Posterior cingulate gyrus (tissue), 11 donors: ENCODE data around the gene TMED10.
"Not testable (repeated sequence)": the region's sequence is repeated elsewhere in the genome, so short reads cannot be mapped to it uniquely, and the experiment has no call there.

ENCODE experiments used
- DNase-seq, 10 donors: peaks; one replicate each; pipeline versions ENCODE4 v3.0.0 to v3.0.0-alpha.2; 2020 to 2021; ENCODE audit warnings: mixed read lengths in 3 of 10
- intact Hi-C: fragments of 100-400 bp; cut with DNase I; formaldehyde crosslinking; loops from one replicate; pipeline ENCODE4 v1.15.1; 2023

TMED10 gene

DNA sequence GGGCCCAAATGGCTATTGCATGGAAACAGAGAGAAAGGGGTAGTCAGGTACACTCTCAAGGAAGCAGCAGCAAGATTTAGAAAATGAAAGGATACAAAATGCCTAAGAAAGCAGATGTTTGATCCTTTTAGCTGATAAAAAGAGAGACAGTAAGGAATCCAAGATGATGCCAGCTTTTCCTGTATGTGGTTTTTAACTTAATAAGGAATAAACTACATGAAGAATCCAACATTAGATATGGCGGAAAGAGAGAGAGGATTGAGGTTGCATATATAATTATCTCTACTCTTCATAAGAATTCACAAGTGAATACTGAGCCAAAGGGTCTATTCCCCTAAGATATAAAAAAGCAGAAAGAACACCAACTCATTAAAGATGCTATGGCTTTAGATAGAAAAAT lies 11.6 kb downstream of the TMED10 start:
- intact Hi-C loops = no loop called here
- DNase-seq = no peak

DNA sequence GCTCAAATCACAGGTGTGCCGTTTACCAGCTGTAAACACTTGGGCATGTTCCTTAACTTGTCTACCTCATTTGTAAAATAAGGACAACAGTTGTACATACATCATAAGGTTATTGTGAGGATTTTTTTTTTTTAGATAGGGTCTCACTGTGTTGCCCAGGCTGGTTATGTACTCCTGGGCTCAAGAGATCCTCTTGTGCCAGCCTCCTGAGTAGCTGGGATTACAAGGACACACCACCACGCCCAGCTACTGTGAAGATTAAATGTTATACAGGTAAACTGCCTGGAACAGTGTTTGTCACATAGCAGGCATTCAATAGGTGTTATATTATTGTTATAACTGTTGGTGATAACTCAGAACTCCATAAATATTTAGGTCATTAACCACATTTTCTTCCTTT lies 12.7 kb downstream of the TMED10 start:
- no peak for DNase-seq
- intact Hi-C loops = no loop called here

DNA sequence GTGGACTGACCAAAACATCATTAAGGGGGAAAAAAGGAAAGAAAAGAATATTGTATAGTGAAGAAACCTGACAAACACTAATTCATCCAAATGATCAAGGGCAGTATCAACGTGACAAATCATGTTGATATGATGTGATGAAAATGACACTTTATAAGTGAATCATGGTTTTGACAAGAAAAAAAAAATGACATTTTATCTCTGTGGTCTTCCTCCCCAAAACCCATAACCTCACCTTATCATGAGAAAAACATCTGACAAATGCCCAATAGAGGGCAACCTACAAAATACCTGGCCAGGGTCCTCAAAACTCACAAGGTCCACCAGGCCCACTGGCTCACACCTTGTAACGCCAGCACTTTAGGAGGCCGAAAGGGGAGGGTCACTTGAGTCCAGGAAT lies 13.8 kb downstream of the TMED10 start:
- intact Hi-C loops = no loop called here

DNA sequence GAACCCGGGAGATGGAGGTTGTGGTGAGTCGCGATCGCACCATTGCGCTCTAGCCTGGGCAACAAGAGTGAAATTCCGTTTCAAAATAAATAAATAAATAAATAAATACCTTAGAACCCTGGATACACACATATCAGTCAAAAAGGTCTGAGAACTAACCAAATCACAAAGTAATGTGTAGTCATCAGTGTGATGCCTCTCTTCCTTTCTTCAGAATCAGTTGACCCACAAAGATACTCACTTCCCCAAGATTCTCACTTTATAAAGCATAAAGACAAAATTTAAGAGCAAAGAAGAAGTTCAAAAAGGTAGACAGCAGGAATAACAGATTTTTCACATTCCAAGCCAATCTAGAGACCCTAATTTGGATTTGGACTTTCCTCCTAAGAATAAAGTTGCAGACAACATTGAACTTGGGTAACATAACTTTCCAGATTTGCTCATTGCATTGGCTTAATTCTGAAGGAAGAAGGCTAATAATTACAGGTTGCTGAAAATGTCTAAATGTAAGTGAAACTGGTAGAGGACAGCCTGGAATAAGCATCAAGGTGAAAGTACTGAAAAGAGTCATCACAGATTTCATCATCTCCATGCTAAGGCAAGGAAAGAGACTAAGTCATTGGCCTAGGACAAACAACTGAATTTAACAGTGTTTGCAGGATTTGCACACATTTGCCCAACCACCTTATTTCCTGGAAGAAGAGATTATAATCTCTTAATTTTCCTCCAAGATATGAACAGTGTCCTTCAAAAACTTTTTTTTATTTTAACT lies 17.4 kb downstream of the TMED10 start:
- no peak for DNase-seq
- intact Hi-C loops = no loop called here

More for the DNA sequence above, 13.8 kb downstream of the TMED10 start:
- DNase-seq = no peak

DNA sequence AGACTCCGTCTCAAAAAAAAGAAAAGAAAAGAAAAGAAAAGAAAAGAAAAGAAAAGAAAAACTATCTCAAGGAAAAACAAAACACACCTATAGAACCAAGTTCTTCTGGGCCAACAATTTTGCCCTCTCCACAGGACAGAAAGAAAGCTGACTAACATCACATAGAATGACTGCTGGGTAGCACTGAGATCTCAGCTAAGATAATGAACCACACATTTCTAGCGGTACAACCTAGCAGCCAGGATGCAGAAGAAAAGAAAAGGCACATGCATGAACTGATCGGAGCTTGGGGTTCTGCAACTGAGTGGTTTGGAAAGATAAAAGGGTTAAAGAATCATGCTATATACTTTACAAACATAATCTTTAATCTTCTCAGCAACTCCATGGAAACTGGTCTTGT lies 19.5 kb downstream of the TMED10 start:
- intact Hi-C loops = no loop called here
- no peak for DNase-seq

DNA sequence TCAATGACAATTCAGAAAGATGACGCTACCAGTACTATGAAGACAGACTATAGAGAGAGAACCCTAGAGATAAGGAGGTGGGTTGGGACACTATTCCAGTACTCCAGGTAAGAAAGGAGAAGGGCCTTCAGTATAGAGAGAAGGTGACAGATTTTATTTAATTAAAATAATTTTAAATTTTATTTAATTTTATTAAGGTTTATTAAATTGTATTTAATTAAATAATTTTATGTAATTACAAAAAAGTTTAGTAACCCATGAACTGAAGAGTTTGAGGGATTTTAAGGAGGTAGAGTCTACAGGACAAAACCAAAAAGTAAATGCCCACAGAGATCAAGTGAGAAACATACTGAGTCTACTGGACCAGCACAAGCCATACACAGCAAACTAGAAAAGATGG lies 20.3 kb downstream of the TMED10 start:
- intact Hi-C loops = no loop called here
- no peak for DNase-seq

DNA sequence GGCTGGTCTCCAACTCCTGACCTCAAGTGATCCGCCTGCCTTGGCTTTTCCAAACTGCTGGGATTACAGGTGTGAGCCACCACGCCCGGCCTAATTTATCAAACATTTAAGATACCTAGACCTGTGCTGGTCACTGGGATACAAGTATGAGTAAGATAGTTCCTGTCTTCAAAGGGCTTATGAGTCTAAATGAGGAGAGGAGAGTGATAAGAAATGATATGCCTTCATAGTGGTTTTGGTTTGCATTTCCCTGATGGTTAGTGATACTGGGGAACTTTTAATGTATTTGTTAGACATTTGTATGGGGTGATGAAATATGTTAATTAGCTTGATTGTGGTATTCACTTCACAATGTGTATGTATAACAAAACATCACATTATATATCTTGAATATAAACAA lies 21.2 kb downstream of the TMED10 start:
- DNase-seq = no peak
- intact Hi-C loops = no loop called here

DNA sequence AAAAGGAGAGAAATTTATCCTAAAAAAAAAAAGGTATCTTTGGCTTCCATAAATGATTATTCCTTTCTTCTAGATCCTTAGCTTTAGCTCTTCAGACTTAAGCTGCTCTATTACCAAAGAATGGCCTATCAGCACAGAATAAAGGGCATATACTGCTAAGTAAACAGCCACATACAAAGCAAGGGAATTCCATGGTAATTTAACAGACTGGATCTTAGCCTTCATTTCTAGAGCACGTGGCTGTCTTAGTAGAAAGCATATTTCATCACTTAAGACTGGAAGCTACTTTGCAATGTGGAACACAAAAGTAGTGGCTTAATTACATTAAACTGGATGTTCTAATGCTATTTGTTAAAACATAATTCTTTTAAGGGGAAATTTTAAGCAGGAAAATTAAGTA lies 23.1 kb downstream of the TMED10 start:
- DNase-seq = no peak
- intact Hi-C loops = no loop called here

DNA sequence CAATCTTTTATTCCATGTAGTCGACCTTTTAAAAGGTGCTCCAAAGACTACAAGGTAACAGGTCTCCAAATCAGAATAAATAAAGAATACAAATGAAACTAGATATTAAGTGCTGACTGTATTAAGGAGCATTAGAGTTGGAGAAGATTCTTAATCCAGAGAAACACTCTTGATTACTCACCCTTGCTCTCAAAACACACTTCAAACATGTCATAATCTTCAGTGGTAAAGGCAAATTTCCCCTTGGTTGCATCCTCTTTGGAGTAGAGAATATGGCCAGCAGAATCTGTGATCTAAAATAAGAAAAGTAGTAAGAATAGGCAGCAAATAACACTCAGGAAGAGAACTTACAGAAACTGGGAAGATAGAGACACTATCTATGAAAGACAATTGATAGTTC lies 24.6 kb downstream of the TMED10 start:
- no peak for DNase-seq
- intact Hi-C loops = no loop called here

DNA sequence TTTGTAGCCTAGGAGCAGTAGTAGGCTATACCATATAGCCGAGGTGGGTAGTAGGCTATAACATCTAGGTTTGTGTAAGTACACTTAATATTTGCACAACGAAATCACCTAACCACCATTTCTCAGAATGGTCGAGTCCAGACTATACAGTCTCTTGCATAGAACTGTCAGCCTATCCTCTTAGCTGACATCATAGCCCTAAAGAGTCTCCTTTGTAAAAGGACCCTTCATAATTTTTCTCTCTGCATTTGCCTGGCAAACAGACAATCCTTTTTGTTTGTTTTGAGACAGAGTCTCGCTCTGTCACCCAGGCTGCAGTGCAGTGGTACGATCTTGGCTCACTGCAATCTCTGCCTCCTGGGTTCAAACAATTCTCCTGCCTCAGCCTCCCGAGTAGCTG lies 25.8 kb downstream of the TMED10 start:
- DNase-seq = peak in 1 of 10 donors; percentile 81
- intact Hi-C loops = not testable (repeated sequence)

DNA sequence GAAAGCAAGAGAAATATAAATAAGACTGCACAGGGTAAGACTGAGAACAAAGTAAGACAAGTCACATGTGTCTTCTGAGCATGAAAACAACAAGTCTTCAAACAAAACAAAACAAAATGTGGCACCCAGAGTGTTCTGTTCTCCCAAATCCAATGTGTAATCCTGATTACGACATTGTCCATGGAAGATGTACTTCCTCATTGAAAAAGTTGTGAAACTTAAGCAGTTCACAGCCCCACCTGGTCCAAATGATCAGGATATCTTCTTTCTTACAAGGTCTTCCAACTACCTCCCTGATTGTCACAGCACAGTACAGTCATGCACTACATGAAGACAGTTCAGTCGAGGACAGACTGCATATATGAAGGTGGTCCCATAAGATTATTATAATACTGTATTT lies 26.3 kb downstream of the TMED10 start:
- intact Hi-C loops = no loop called here
- no peak for DNase-seq

DNA sequence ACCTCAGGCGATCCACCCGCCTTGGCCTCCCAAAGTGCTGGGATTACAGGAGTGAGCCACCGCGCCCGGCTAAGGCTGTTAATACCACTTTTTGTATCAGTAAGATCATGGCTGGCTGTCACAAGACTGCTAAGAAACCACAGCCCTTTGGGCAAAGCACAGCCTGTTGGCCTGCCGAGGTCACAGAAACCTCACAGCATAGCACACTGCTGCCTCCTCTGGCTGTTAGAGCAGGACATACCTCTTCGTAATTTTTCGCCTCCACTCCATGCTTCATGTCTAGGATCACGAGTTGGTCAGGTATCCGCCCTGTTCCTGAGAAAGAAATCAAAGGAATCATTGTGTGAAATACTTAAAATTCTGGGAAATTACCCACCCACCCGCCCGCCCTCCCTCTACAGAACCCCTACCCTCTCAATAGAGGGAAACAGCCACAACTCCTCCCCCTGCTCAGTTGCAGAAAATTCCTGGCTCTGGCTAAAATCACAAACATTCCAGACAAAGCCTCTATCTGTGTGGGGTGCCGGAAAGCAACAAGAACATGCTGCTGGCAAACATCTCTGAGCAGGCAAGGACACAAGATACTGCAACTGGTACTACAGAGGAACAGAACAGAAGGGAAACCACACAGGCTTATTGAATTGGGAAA lies 28.9 kb downstream of the TMED10 start:
- DNase-seq = peak; percentile 52 to 95 (median 73)
- intact Hi-C loops = no loop called here

DNA sequence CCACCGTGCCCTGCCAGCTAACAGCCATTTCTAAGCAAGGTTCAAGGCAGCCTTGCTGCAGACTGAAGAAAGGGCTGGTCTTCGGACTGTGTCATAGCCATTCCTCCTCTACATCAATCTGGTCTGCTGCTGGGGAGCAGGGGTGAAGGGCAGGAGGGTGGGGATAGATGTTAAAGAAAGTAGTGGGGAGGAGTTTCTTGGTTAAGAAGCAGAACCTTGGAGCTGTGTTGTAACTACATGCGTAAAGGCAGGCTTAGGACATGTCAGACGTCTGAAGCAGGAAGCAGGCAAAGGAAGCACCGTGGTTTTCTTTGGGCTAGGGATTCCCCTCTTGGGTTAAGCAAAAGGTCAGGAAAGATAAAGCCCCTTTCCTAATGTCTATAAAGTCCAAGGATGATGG lies 31.5 kb downstream of the TMED10 start:
- intact Hi-C loops = no loop called here
- DNase-seq = no peak

DNA sequence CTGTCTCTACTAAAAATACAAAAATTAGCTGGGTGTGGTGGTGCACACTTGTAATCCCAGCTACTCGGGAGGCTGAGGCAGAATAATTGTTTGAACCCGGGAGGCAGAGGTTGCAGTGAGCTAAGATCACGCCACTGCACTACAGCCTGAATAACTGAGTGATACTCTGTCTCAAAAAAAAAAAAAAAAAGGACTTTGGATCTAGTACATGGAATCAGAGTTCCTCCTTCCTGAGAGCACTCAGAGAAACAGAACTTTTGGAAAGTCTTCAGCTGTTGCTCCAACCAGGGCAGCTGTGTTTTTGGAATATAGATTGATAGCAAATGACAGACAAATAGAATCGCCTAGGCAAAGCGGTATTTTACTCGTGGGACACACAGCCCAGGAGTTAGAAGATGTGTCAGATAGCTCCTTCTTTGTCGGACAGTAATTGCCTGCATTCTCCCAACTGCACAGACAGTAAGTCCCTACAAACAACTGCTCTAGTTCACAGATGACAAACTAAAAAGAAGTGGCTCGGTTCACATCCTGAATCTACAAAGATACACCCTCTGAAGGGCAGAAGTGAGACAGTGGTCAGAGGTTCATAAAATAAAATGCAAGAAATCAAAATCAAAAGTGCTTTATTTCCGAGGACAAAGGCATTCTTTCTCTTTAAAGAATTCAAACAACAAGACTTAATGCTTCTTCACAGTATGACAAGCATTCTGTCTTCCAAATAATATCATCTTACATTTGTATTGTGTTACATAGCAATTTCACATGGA lies 32.5 kb downstream of the TMED10 start:
- intact Hi-C loops = no loop called here

DNA sequence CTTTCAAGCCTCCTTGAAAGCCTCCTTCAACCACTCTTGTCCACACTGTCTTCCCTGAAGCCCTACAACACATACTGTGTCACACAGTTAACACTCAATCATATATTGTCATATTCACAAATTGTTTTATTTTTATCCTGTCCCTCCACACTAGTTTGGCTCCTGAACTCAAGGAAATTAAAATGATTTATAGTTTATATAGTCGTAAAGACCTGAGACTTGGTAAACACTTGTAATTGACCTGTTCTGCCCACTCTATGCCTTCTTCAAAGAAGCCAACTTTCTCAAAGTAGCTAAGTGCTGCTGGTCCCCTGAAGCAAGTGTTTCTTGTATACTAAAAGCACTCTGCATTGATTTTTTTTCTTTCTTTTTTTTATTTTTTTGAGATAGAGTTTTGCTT lies 33.9 kb downstream of the TMED10 start:
- intact Hi-C loops = no loop called here

More for the DNA sequence above, 32.5 kb downstream of the TMED10 start:
- no peak for DNase-seq

DNA sequence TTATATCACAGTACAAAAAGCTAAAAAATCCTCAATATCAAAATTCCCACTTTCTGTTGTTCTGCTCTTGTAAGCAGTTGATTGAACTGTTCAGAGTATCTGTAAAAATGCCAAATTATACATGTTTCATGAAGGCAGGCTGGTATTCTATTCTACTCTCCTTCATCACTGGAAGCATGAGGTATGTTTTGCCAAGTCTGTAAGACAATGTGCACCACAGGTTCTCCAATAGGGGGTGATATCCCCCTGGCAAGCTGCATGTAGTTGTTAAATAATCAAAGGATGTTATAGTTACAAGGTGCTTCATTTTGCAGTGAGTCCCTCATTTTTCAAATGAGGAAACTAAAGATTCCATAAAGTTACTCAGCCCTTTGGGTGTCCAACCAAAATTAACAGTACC lies 34.4 kb downstream of the TMED10 start:
- intact Hi-C loops = no loop called here
- DNase-seq = no peak

More for the DNA sequence above, 33.9 kb downstream of the TMED10 start:
- DNase-seq = no peak

DNA sequence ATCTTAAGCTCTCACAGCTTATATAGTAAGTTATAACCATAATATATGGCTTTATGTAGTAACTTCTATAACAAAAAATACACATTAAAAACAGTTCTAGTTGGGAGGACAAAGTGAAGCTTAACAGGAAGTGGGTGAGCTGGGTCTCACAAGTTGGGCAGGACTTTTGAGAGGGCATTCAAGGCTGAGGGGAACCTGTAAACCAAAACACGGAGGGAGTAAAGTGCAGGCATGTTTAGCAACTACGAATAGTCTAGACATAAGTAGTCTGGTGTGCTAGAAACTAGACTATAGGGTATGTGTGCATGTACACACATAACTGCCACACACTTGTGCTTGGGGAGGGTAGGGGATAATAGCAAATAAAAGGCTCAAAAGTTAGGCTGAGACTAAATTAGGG lies 35.4 kb downstream of the TMED10 start:
- intact Hi-C loops = no loop called here
- no peak for DNase-seq

DNA sequence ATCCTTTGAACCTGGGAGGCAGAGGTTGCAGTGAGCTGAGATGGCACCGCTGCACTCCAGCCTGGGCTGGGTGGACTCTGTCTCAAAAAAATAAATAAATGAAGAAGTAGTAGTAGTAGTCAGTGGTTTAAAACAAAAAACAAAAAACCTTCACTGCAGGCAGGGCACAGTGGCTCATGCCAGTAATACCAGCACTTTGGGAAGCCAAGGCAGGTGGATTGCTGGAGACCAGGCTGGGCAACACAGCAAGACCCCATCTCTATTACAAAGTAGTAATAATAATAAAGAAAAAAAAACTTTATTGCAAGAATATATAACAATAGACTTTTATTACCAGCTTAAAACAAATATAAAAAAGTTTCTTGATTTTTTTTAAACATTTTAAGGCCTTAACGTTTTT lies 35.8 kb downstream of the TMED10 start:
- DNase-seq = no peak
- intact Hi-C loops = no loop called here

DNA sequence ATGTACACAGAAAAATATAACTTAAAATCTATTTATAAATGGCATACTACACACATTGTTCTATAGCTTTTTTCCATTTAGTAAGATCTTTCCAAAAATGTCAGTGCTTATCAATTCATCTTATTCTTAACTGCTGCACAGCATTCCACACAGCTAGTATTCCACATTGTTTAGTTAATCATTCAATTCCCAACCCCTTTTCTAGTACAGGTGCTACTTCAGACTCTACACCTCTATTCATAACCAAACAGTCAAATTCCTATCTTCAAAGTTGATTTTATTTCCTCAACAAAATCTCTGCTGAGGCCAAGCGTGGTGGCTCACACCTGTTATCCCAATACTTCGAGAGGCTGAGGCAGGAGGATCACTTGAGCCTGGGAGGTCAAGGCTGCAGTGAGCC lies 37.2 kb downstream of the TMED10 start:
- intact Hi-C loops = no loop called here
- no peak for DNase-seq

DNA sequence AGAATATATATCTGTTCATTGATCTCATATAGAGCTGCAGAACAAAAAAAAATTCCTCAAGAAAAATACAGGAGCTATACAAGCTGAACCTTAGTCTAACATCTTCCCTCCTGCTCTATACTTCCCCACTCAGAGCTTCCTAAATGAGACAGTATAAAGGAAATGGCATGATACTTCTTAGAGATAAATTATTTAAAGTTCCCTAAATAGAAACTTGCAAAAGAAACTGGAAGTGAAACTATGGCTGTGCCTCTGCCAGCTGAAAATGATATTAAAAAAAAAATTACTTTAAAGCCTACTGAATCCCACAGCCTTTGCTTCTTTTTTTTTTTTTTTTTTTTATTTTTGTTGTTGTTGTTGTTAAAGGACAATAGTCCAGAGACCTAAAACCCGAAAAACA lies 37.9 kb downstream of the TMED10 start:
- intact Hi-C loops = no loop called here
- no peak for DNase-seq

DNA sequence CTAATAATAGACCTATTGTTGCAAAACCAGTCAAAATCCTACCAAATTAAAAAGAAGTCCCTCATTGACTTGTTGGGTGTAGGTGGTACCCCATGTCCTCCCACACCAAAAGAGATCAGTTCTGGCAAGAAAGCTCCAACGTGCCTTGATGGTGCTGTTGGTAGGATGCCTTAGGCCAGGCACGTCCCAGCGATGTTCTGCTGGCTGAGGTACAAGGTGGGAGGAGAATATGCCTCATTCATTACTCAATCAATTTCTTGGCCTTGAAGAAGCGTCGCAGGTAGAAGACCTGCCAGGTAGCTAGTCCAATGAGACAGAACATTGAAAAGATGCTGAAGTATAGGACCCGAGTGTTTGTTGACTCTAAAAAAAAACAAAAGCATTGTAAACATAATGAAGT lies 41.8 kb downstream of the TMED10 start:
- intact Hi-C loops = no loop called here

DNA sequence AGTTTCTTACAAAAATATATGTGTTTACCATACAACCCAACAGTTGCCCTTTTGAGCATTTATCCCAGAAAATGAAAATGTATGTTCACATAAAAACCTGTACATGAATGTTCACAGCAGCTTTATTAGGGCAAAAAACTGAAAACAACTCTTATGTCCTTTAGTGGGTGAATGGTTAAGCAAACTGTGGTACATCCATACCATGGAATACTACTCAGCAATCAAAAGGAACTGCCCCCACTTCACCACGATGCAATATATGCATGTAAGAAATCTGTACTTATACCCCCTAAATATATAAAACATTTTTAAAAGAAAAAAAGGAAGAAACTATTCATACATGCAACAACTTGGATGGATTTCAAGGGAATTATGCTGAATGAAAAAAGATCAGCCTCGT lies 42.8 kb downstream of the TMED10 start:
- intact Hi-C loops = loop anchor here (2.0 kb wide), 1 partner anchor 43 kb away; the partner anchor contains the start of gene TMED10
- DNase-seq = no peak

More for the DNA sequence above, 41.8 kb downstream of the TMED10 start:
- DNase-seq = no peak
